Measurements from ENCODE around the gene TJP3.
"Not testable (repeated sequence)": the region's sequence is repeated elsewhere in the genome, so short reads cannot be mapped to it uniquely, and the experiment has no call there.

TJP3 gene

GRCh38 chr19:3765757-3766156 lies 57.6 kb downstream of the TJP3 start:
- DNase-seq (ENCODE audit: low read depth in 2 of 2, low spot score in 1 of 2) = not testable (repeated sequence)

- DNase-seq (ENCODE audit: low read depth in 2 of 2, low spot score in 1 of 2) = no peak
These were observed 58.3 kb downstream of the TJP3 start for GRCh38 chr19:3766520-3766919.

- no peak for DNase-seq (ENCODE audit: low read depth in 2 of 2, low spot score in 1 of 2)
These were observed 58.9 kb downstream of the TJP3 start for GRCh38 chr19:3767050-3767449.

- no peak for DNase-seq (ENCODE audit: low read depth in 2 of 2, low spot score in 1 of 2)
These were observed 60.0 kb downstream of the TJP3 start for GRCh38 chr19:3768015-3768747.

- no peak for DNase-seq (ENCODE audit: low read depth in 2 of 2, low spot score in 1 of 2)
These were observed 60.5 kb downstream of the TJP3 start for GRCh38 chr19:3768748-3769099.

GRCh38 chr19:3769494-3769893 lies 61.3 kb downstream of the TJP3 start:
- DNase-seq (ENCODE audit: low read depth in 2 of 2, low spot score in 1 of 2) = no peak

- no peak for DNase-seq (ENCODE audit: low read depth in 2 of 2, low spot score in 1 of 2)
These were observed 62.2 kb downstream of the TJP3 start for GRCh38 chr19:3770136-3770999.

GRCh38 chr19:3771000-3771905 lies 63.1 kb downstream of the TJP3 start:
- DNase-seq (ENCODE audit: low read depth in 2 of 2, low spot score in 1 of 2) = no peak

GRCh38 chr19:3771906-3772455 lies 63.8 kb downstream of the TJP3 start, which contains the start of gene RAX2:
RAX2 (minus strand) TSS chr19:3772228; CDS start chr19:3771742, 486 bp downstream.
- no peak for DNase-seq (ENCODE audit: low read depth in 2 of 2, low spot score in 1 of 2)

- DNase-seq (ENCODE audit: low read depth in 2 of 2, low spot score in 1 of 2) = no peak
These were observed 65.8 kb downstream of the TJP3 start for GRCh38 chr19:3773814-3774515.

GRCh38 chr19:3774621-3775373 lies 66.6 kb downstream of the TJP3 start:
- DNase-seq (ENCODE audit: low read depth in 2 of 2, low spot score in 1 of 2) = no peak

GRCh38 chr19:3775374-3775711 lies 67.2 kb downstream of the TJP3 start:
- DNase-seq (ENCODE audit: low read depth in 2 of 2, low spot score in 1 of 2) = no peak

- no peak for DNase-seq (ENCODE audit: low read depth in 2 of 2, low spot score in 1 of 2)
These were observed 67.6 kb downstream of the TJP3 start for GRCh38 chr19:3775831-3776230.

- no peak for DNase-seq (ENCODE audit: low read depth in 2 of 2, low spot score in 1 of 2)
These were observed 68.4 kb downstream of the TJP3 start for GRCh38 chr19:3776479-3777040.

GRCh38 chr19:3778104-3778867 lies 70.1 kb downstream of the TJP3 start:
- DNase-seq (ENCODE audit: low read depth in 2 of 2, low spot score in 1 of 2) = no peak

GRCh38 chr19:3778899-3779723 lies 70.9 kb downstream of the TJP3 start:
- no peak for DNase-seq (ENCODE audit: low read depth in 2 of 2, low spot score in 1 of 2)

GRCh38 chr19:3780786-3781304 lies 72.7 kb downstream of the TJP3 start:
- DNase-seq (ENCODE audit: low read depth in 2 of 2, low spot score in 1 of 2) = no peak

GRCh38 chr19:3781603-3782002 lies 73.4 kb downstream of the TJP3 start:
- DNase-seq (ENCODE audit: low read depth in 2 of 2, low spot score in 1 of 2) = no peak

All from stimulated activated CD8-positive, alpha-beta memory T cell treated with anti-CD3 and anti-CD28 coated beads, Interleukin-4, amount 100 ng/mL, for 4 hours (primary cell).